Measurements from ENCODE around the gene NADK2. TPM values are rescaled to one million over a fixed set of nuclear protein-coding genes. Genes with fewer than 3 reads are reported as not detected.

NADK2 gene
- total and polyA plus RNA-seq, 2 donors (not counting 3 experiments of a cell fraction or from before 2014, with no cell fraction given): 4.0 to 20.3 TPM

- POLR2A ChIA-PET: no interaction called here
Observed at GRCh38 chr5:36237751-36238150, 4.0 kb downstream of the NADK2 start.

More at GRCh38 chr5:36237751-36238150, 4.0 kb downstream of the NADK2 start:
- Histone ChIP-seq H3K79me2 (ENCODE audit: control insufficient read depth, insufficient read depth, low read length) (peaks cover 14% of the 10 kb centered on the region), H3K4me1 (ENCODE audit: control insufficient read depth, extremely low read depth, insufficient read depth, low read length) (peaks cover 16% of the 10 kb centered on the region), H3K4me2 (ENCODE audit: insufficient read depth, low read length) (no peak overlapping the region), H2AFZ (ENCODE audit: low read depth, low read length) (no peak overlapping the region), H3K9me1 (replicated peaks; ENCODE audit: control insufficient read depth, extremely low read depth, insufficient read depth, low read length) (no peaks in the 10 kb centered on the region), H3K27me3 (ENCODE audit: control insufficient read depth in 2 of 2, insufficient read depth in 2 of 2, low read length in 2 of 2) (no peaks in the 10 kb centered on the region), H3K36me3 (ENCODE audit: control insufficient read depth in 2 of 2, extremely low read depth in 1 of 2, insufficient read depth in 2 of 2, low read length in 2 of 2) (no peaks in the 10 kb centered on the region), H3K27ac (ENCODE audit: insufficient read depth, low read depth, low read length) (no peak overlapping the region), H3K9ac (replicated peaks; ENCODE audit: extremely low read depth, insufficient read depth, low read length) (no peak overlapping the region), H3K9me3 (replicated peaks; ENCODE audit: control insufficient read depth, insufficient read depth, low read length) (no peaks in the 10 kb centered on the region), H3K4me3 (replicated peaks in 1 of 3; ENCODE audit: insufficient read depth in 1 of 3, low read depth in 1 of 3, low read length in 3 of 3) (no peak overlapping the region), H4K20me1 (replicated peaks; ENCODE audit: control insufficient read depth, extremely low read depth, insufficient read depth, low read length) (no peaks in the 10 kb centered on the region)
- intact Hi-C loops (cut with micrococcal nuclease) (no loop called here), dilution Hi-C loops (cut with MboI; ENCODE audit: extremely low pct_ligation_motif_present, low sequenced_read_pairs) (no loop called here)
- BruUV-seq (replicated peaks): no TSS peak
- DNase-seq (ENCODE audit: low read depth, low spot score): no peak
- CTCF ChIA-PET: interaction anchor here (1.0 to 2.3 kb wide), 4 partner anchors 22 to 60 kb away, joined by 3 to 8 read pairs (median 5); no protein-coding TSS in a partner anchor
- TF ChIP-seq JUN (IDR thresholded peaks at IDR 0.05; ENCODE audit: borderline replicate concordance, insufficient read depth, insufficient read length, low read depth): no peak
- no peak for TF ChIP-seq POLR2AphosphoS5 (IDR thresholded peaks at IDR 0.05; ENCODE audit: insufficient read depth, low read depth, low read length)
- no peak for TF ChIP-seq CTCF (IDR thresholded peaks at IDR 0.05; ENCODE audit: extremely low read depth in 1 of 2, insufficient read depth in 1 of 2, low read depth in 1 of 2, low read length in 2 of 2)
- TF ChIP-seq EZH2 (IDR thresholded peaks at IDR 0.05; ENCODE audit: borderline replicate concordance, low read depth, low read length, severe bottlenecking): no peak
- no peak for TF ChIP-seq FOS (IDR thresholded peaks at IDR 0.05; ENCODE audit: borderline replicate concordance, insufficient read depth, low read length)
- FAIRE-seq: no peak

All from endothelial cell of umbilical vein (primary cell).